Sigmoid colon (tissue), 7 donors: ENCODE measurements around the gene CDC42BPG. TPM values are rescaled to one million over a fixed set of nuclear protein-coding genes. Genes with fewer than 3 reads are reported as not detected.

Experiments
- DNase-seq: peaks from one replicate; pipeline ENCODE4 v3.0.0-alpha.2; 2019
- H3K27ac ChIP-seq, 4 donors: fragments of 200-600 bp; sonication (generic); one replicate each; pipeline ENCODE4 v1.5.1; 2016 to 2019; ENCODE audit warnings: mild to moderate bottlenecking in 1 of 4
- H3K27me3 ChIP-seq, 3 donors: fragments of 200-600 bp; sonication (generic); one replicate each; pipeline ENCODE4 v1.5.1; 2019; ENCODE audit warnings: mild to moderate bottlenecking in 1 of 3
- H3K36me3 ChIP-seq, 4 donors: fragments of 200-600 bp; sonication (generic); one replicate each; pipeline ENCODE4 v1.5.1; 2016 to 2019
- H3K4me1 ChIP-seq, 4 donors: fragments of 200-600 bp; sonication (generic); one replicate each; pipeline ENCODE4 v1.5.1; 2017 to 2019
- H3K4me3 ChIP-seq, 4 donors: fragments of 200-600 bp; sonication (generic); one replicate each; pipeline ENCODE4 v1.5.1; 2017 to 2019; ENCODE audit warnings: mild to moderate bottlenecking in 2 of 4, moderate library complexity in 1 of 4
- H3K9me3 ChIP-seq, 4 donors: fragments of 200-600 bp in 3 of 4; sonication (generic) in 3 of 4; one replicate each; pipeline versions ENCODE4 v1.5.1 to v1.6.1; 2013 to 2019
- EP300 ChIP-seq, 4 donors: sonication (generic); formaldehyde crosslinking; IDR thresholded peaks; one replicate each; pipeline ENCODE4 v1.6.1; 2017; ENCODE audit warnings: antibody characterized with exemption in 4 of 4
- POLR2A ChIP-seq, 2 donors: fragments of 450-650 bp; IDR thresholded peaks; one replicate each; pipeline ENCODE4 v1.6.1; 2016; ENCODE audit warnings: antibody characterized with exemption in 2 of 2, mild to moderate bottlenecking in 2 of 2, moderate library complexity in 2 of 2
- POLR2AphosphoS5 ChIP-seq, 4 donors: sonication (generic); formaldehyde crosslinking; IDR thresholded peaks; one replicate each; pipeline ENCODE4 v1.6.1; 2017; ENCODE audit warnings: antibody characterized with exemption in 4 of 4
- WGBS, 2 donors: extraction: QIAGEN DNeasy Blood & Tissue Kit; methylation state at CpG; one replicate each; pipeline ENCODE4 v1.1.7; 2013; 5-methylcytosine and 5-hydroxymethylcytosine counted together
- intact Hi-C: fragments of 100-400 bp; cut with DNase I; formaldehyde crosslinking; loops from one replicate; pipeline ENCODE4 v1.15.1; 2023
- polyA plus RNA-seq, 3 donors: library from polyadenylated mRNA; stranded (reverse); fragments of 200-250 nt; gene quantifications; one replicate each; pipeline ENCODE4 v1.2.3, GENCODE V29; 2013
- total RNA-seq, 4 donors: library from RNA; depleted of rRNA; stranded (reverse); fragments of >200 nt; gene quantifications; one replicate each; pipeline ENCODE4 v1.1.0, GENCODE V29; 2016
- TF ChIP-seq, protein P1 (sequence below), 4 experiments: fragments of 450-650 bp in 3 of 4; fragments of 200-600 bp in 1 of 4; IDR thresholded peaks; one replicate each; pipeline ENCODE4 v1.5.1; 2016 to 2019; ENCODE audit warnings: antibody characterized with exemption in 4 of 4, mild to moderate bottlenecking in 3 of 4, moderate library complexity in 2 of 4
- donor health status: healthy with polysubstance abuse.
- donor health status: Bipolar disorder and iron deficiency.
- donor health status: healthy.

The CDC42BPG gene
- total and polyA plus RNA-seq, 7 donors: 0.16 to 39.8 (median 10.3) TPM; not detected in 1

DNA sequence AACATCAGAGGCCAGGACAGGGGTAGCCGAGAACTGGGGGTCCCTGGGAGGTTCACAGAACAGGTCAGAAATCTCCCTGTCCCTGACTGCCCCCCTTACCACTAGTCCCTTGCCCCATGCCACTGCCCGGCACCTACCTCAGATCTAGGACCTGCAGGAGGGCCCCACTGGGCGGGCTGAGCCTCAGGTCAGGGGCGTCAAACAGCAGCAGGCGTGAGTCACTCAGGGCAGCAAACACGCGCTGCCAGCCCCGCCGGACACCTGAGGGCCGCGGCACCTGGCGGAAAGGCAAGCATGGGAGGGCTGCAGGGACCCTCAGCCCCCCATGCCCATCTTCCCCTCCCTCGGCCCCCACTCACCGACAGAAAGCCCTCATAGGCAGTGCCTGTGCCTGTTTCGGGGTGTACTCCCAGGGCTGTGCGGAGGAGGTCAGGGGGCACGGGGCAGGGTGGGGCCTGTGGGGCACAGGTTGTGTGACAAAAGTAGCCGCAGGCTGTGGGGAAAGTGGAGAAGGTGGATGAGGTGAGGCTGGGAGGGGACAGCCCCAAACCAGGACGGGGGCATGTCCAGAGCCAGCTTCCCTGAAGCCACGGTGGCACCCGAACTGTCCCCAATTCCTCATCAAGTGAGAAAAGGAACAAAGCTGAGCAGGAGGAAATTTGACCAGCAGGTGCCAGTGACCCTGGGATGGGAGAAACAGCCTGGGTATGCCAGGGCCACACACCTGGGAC, 11.8 kb downstream of the CDC42BPG start:
- WGBS, 2 donors: 94 to 95% methylated on average over 21 of the region's 21 CpGs

GRCh38 chr11:64831411-64831891, 13.0 kb downstream of the CDC42BPG start:
- Histone ChIP-seq H3K9me3 (no peaks in the 10 kb centered on the region), H3K4me1 (no peaks in the 10 kb centered on the region), H3K27ac (no peak overlapping the region), H3K36me3 (no peaks in the 10 kb centered on the region), H3K27me3 (no peaks in the 10 kb centered on the region), H3K4me3 (no peak overlapping the region)
- WGBS, 2 donors: 91 to 94% methylated on average over 24 of the region's 24 CpGs
- DNase-seq: no peak
- TF ChIP-seq EP300 (IDR thresholded peaks at IDR 0.05) (no peak), POLR2A (IDR thresholded peaks at IDR 0.05) (no peak), POLR2AphosphoS5 (IDR thresholded peaks at IDR 0.05) (no peak)
- TF ChIP-seq, protein P1, sequence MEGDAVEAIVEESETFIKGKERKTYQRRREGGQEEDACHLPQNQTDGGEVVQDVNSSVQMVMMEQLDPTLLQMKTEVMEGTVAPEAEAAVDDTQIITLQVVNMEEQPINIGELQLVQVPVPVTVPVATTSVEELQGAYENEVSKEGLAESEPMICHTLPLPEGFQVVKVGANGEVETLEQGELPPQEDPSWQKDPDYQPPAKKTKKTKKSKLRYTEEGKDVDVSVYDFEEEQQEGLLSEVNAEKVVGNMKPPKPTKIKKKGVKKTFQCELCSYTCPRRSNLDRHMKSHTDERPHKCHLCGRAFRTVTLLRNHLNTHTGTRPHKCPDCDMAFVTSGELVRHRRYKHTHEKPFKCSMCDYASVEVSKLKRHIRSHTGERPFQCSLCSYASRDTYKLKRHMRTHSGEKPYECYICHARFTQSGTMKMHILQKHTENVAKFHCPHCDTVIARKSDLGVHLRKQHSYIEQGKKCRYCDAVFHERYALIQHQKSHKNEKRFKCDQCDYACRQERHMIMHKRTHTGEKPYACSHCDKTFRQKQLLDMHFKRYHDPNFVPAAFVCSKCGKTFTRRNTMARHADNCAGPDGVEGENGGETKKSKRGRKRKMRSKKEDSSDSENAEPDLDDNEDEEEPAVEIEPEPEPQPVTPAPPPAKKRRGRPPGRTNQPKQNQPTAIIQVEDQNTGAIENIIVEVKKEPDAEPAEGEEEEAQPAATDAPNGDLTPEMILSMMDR (IDR thresholded peaks at IDR 0.05): no peak
- intact Hi-C loops: no loop called here

More for the DNA sequence above, 11.8 kb downstream of the CDC42BPG start:
- no peaks in the 10 kb centered on the region for H3K36me3 ChIP-seq
- intact Hi-C loops: no loop called here
- H3K4me3 ChIP-seq: no peak overlapping the region
- H3K4me1 ChIP-seq: no peaks in the 10 kb centered on the region
- no peaks in the 10 kb centered on the region for H3K27me3 ChIP-seq
- DNase-seq: no peak
- no peak overlapping the region for H3K27ac ChIP-seq
- TF ChIP-seq EP300 (IDR thresholded peaks at IDR 0.05) (no peak), POLR2AphosphoS5 (IDR thresholded peaks at IDR 0.05) (no peak)
- TF ChIP-seq, protein P1 (IDR thresholded peaks at IDR 0.05): no peak
- H3K9me3 ChIP-seq: no peaks in the 10 kb centered on the region

DNA sequence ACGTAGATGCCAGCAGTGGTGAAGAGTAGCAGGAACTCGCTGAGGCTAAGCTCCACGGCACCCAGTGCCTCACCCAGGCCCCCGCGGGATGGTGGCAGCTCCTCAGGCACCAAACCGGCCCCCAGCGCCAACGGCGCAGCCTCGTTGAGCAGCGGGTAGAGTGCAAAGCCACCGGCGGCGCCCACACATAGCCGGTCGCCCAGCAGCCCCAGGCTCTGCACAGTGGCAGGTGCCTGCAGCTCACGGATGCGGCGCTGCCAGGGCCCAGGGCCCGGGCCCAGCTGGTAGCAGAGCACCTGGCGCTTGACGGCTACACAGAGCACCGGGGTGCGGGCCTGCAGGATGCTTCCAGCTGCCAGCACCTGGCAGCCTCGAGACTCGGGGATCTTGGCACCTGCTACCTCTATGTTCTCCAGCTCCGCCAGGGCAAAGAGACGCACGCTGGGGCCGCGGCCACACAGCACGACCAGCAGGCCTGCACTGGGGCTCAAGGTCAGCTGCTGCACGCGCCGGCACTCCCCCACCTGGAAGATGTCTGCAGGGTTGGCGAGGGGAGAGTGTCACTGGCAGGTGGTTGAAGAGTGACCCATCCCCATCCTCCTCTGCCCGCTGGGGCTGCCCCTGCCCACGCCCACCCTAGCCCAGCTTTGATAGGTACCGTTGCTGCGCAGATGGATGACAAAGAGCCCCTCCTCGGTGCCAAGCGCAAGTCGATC, 14.8 kb downstream of the CDC42BPG start:
- H3K36me3 ChIP-seq: no peaks in the 10 kb centered on the region
- H3K9me3 ChIP-seq: no peaks in the 10 kb centered on the region
- 92 to 94% methylated on average over 43 of the region's 43 CpGs for WGBS, 2 donors
- H3K4me3 ChIP-seq: no peak overlapping the region
- TF ChIP-seq, protein P1 (IDR thresholded peaks at IDR 0.05): no peak
- TF ChIP-seq POLR2AphosphoS5 (IDR thresholded peaks at IDR 0.05) (no peak), POLR2A (IDR thresholded peaks at IDR 0.05) (no peak), EP300 (IDR thresholded peaks at IDR 0.05) (no peak)
- no peaks in the 10 kb centered on the region for H3K4me1 ChIP-seq
- intact Hi-C loops: no loop called here
- H3K27ac ChIP-seq: no peak overlapping the region
- H3K27me3 ChIP-seq: no peaks in the 10 kb centered on the region
- DNase-seq: no peak

GRCh38 chr11:64827451-64827839, 17.0 kb downstream of the CDC42BPG start:
- 95 to 97% methylated on average over 22 of the region's 22 CpGs for WGBS, 2 donors
- TF ChIP-seq POLR2AphosphoS5 (IDR thresholded peaks at IDR 0.05) (no peak), EP300 (IDR thresholded peaks at IDR 0.05) (no peak), POLR2A (IDR thresholded peaks at IDR 0.05) (no peak)
- TF ChIP-seq, protein P1 (IDR thresholded peaks at IDR 0.05): no peak
- no peaks in the 10 kb centered on the region for H3K36me3 ChIP-seq
- intact Hi-C loops: no loop called here
- H3K27me3 ChIP-seq: no peaks in the 10 kb centered on the region
- H3K4me1 ChIP-seq: no peaks in the 10 kb centered on the region
- DNase-seq: no peak
- H3K9me3 ChIP-seq: no peaks in the 10 kb centered on the region
- no peak overlapping the region for H3K4me3 ChIP-seq
- no peak overlapping the region for H3K27ac ChIP-seq
